GM19043 (cell line): ENCODE data around the gene SIM2.

Experiments
- ATAC-seq: cut with Tn5 transposase; IDR thresholded peaks from one replicate; pipeline ENCODE4 v1.9.1; 2021; ENCODE audit warnings: low read depth; ENCODE audit not compliant: unreplicated experiment

The SIM2 gene

GRCh38 chr21:36791180-36791579 is 92.3 kb downstream of the SIM2 start:
- ATAC-seq = no peak

- no peak for ATAC-seq
These were observed 93.0 kb downstream of the SIM2 start for GRCh38 chr21:36791695-36792470.

- no peak for ATAC-seq
These were observed 93.6 kb downstream of the SIM2 start for GRCh38 chr21:36792505-36792967.

- no peak for ATAC-seq
These were observed 97.2 kb downstream of the SIM2 start for GRCh38 chr21:36796070-36796469.

- no peak for ATAC-seq
These were observed 99.6 kb downstream of the SIM2 start for GRCh38 chr21:36798491-36798890.
